ENCODE data around the gene C19orf47. TPM values are rescaled to one million over a fixed set of nuclear protein-coding genes. Genes with fewer than 3 reads are reported as not detected.
A peak's percentile ranks its signal among the peaks of the same experiment; 100 is the strongest.

Gene C19orf47
- total and polyA plus RNA-seq, 11 donors: 99.1 to 314 (median 149) TPM

DNA sequence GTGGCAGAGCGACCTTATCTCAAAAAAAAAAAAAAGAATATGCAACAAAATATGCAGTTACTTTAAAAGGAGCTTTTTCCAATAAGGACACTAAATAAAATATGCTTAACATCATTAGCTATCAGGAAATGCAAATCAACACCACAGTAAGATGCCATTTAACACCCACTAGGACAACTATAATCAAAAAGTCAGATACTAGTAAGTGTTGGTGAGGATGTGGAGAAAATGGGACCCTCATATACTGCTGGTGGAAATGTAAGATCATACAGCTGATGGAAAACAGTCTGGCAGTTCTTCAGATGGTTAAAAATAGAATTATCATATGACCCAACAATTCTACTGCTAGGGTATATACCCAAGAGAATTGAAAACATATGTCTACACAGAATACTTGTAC, 38.5 kb downstream of the C19orf47 start:
- 67 to 97% (median 85%) methylated on average over 1 of the region's 1 CpG for WGBS, 4 donors
- no peak for TF ChIP-seq POLR2A (IDR thresholded peaks at IDR 0.05)
- TF ChIP-seq, protein P1, sequence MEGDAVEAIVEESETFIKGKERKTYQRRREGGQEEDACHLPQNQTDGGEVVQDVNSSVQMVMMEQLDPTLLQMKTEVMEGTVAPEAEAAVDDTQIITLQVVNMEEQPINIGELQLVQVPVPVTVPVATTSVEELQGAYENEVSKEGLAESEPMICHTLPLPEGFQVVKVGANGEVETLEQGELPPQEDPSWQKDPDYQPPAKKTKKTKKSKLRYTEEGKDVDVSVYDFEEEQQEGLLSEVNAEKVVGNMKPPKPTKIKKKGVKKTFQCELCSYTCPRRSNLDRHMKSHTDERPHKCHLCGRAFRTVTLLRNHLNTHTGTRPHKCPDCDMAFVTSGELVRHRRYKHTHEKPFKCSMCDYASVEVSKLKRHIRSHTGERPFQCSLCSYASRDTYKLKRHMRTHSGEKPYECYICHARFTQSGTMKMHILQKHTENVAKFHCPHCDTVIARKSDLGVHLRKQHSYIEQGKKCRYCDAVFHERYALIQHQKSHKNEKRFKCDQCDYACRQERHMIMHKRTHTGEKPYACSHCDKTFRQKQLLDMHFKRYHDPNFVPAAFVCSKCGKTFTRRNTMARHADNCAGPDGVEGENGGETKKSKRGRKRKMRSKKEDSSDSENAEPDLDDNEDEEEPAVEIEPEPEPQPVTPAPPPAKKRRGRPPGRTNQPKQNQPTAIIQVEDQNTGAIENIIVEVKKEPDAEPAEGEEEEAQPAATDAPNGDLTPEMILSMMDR (IDR thresholded peaks at IDR 0.05): no peak
- H3K27ac ChIP-seq: no peak overlapping the region
- H3K4me1 ChIP-seq: peaks cover 0 to 5% (median 0%) of the 10 kb centered on the region in 12 donors
- H3K36me3 ChIP-seq: no peaks in the 10 kb centered on the region
- no peaks in the 10 kb centered on the region for H3K9me3 ChIP-seq
- H3K4me3 ChIP-seq: no peak overlapping the region
- intact Hi-C loops (cut with DNase I): loop anchor here (5.0 to 10.0 kb wide), 6 partner anchors 213 to 325 kb away; no protein-coding TSS in a partner anchor
- H3K27me3 ChIP-seq: no peaks in the 10 kb centered on the region
- ATAC-seq (no peak), DNase-seq (no peak)

DNA sequence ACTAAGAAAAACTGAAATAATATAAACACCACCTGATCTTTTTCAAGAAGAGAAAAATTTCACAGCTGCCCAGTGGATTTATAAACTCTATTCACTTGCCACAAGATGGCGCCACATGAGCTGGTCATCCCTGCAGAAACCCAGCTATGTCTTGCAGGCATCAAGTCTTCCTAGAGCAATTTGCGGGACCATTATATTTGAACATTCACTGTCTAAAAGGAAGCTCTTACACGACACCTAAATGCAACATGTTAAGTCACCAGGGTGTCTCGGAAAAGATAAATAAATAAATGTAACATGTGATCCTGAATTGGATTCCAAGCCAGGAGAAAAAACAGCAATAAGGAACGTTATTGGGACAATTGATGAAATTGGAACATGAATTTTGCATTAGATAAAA, 42.8 kb downstream of the C19orf47 start:
- intact Hi-C loops (cut with DNase I): loop anchor here (1.0 to 10.0 kb wide), 9 partner anchors 165 to 329 kb away; no protein-coding TSS in a partner anchor
- Histone ChIP-seq H3K4me3 (no peak overlapping the region), H3K4me1 (peaks cover 0 to 5% (median 0%) of the 10 kb centered on the region in 12 donors), H3K27ac (no peak overlapping the region), H3K36me3 (no peaks in the 10 kb centered on the region), H3K27me3 (no peaks in the 10 kb centered on the region), H3K9me3 (no peaks in the 10 kb centered on the region)
- peak; percentile 81 to 83 (median 82) for DNase-seq
- ATAC-seq: peak; percentile 58 to 83 (median 75)
- no peak for TF ChIP-seq POLR2A (IDR thresholded peaks at IDR 0.05)
- TF ChIP-seq, protein P1 (IDR thresholded peaks at IDR 0.05): peak; percentile 63 to 86 (median 77)
- 8 to 14% (median 10%) methylated on average over 5 of the region's 5 CpGs for WGBS, 4 donors

DNA sequence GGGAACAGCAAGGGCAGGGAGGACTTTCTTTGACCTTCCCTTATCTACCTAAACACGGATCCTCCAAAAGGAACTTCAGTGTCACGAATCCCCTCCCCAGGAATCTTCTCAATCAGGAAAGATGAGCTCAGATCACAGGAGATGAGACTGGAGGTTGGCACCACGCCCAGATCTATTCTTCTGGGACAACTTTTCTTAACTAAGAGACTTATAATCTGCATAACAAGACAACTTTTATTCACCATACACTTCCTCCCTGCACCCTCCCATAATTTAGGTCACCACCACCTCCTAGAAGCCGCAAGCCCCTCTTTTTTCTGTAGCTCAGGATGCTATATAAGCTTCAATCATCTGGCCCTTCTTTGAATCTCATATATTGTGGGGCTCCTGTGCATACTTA, 43.9 kb downstream of the C19orf47 start:
- peaks cover 0 to 5% (median 0%) of the 10 kb centered on the region in 12 donors for H3K4me1 ChIP-seq
- no peaks in the 10 kb centered on the region for H3K9me3 ChIP-seq
- TF ChIP-seq, protein P1 (IDR thresholded peaks at IDR 0.05): no peak
- TF ChIP-seq POLR2A (IDR thresholded peaks at IDR 0.05): no peak
- WGBS, 4 donors: 39 to 65% (median 55%) methylated on average over 4 of the region's 4 CpGs
- no peaks in the 10 kb centered on the region for H3K27me3 ChIP-seq
- ATAC-seq: no peak
- no peak overlapping the region for H3K4me3 ChIP-seq
- no peak overlapping the region for H3K27ac ChIP-seq
- H3K36me3 ChIP-seq: no peaks in the 10 kb centered on the region
- no peak for DNase-seq
- intact Hi-C loops (cut with DNase I): loop anchor here (2.0 to 10.0 kb wide), 6 partner anchors 164 to 330 kb away; no protein-coding TSS in a partner anchor

DNA sequence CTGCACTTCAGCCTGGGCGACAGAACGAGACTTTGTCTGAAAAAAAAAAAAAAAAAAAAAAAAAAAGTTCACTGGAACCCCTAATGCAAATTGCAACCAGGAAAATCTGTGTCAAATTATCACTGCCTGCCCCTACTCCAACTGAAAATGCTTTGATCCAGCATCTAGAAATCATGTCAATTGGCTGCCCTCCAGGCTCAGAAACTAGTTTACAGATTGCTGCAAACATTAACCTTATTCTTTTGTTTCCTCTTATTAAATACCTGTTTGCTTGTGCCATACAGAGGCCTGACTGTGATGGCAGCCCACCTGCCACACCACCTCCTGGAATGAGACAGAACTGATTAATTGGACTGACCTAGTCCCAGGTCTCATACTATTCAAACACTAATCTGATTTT, 44.4 kb downstream of the C19orf47 start:
- ATAC-seq (no peak), DNase-seq (no peak)
- no peaks in the 10 kb centered on the region for H3K36me3 ChIP-seq
- intact Hi-C loops (cut with DNase I): loop anchor here (2.0 to 10.0 kb wide), 6 partner anchors 163 to 331 kb away; no protein-coding TSS in a partner anchor
- H3K4me1 ChIP-seq: peaks cover 0 to 5% (median 0%) of the 10 kb centered on the region in 12 donors
- no peak overlapping the region for H3K27ac ChIP-seq
- TF ChIP-seq, protein P1 (IDR thresholded peaks at IDR 0.05): no peak
- no peak for TF ChIP-seq POLR2A (IDR thresholded peaks at IDR 0.05)
- 92 to 94% (median 92%) methylated on average over 2 of the region's 2 CpGs for WGBS, 4 donors
- no peaks in the 10 kb centered on the region for H3K9me3 ChIP-seq
- no peaks in the 10 kb centered on the region for H3K27me3 ChIP-seq
- H3K4me3 ChIP-seq: no peak overlapping the region
